Kidney (tissue), 14 donors: ENCODE data around the gene ST3GAL5. TPM values are rescaled to one million over a fixed set of nuclear protein-coding genes. Genes with fewer than 3 reads are reported as not detected.
"Not testable (repeated sequence)": the region's sequence is repeated elsewhere in the genome, so short reads cannot be mapped to it uniquely, and the experiment has no call there.

Source experiments
- DNase-seq, 5 donors: peaks; one replicate each; pipeline ENCODE4 v3.0.0-alpha.2; 2013 to 2020
- FAIRE-seq: peaks from 2 replicates; lab custom pipeline; 2012; peaks lifted over from hg19 to GRCh38; lab: Jason Lieb, UNC
- H3K27ac ChIP-seq, 2 donors: one replicate each; pipeline ENCODE4 v1.7.0; 2013; ENCODE audit warnings: low read depth in 2 of 2, low read length in 2 of 2, inconsistent platforms in 1 of 2
- H3K27me3 ChIP-seq: one replicate; pipeline ENCODE4 v1.7.1; 2013; ENCODE audit warnings: low read length, inconsistent platforms; ENCODE audit not compliant: control insufficient read depth, insufficient read depth
- H3K36me3 ChIP-seq, 3 donors: one replicate each; pipeline versions ENCODE4 v1.7.0 to v1.7.1; 2013; ENCODE audit warnings: low read length in 3 of 3, control low read depth in 1 of 3, inconsistent platforms in 1 of 3; ENCODE audit not compliant: insufficient read depth in 3 of 3, control insufficient read depth in 2 of 3
- H3K4me1 ChIP-seq, 3 donors: one replicate each; pipeline versions ENCODE4 v1.7.0 to v1.7.1; 2013; ENCODE audit warnings: low read length in 3 of 3, inconsistent platforms in 1 of 3, low read depth in 1 of 3; ENCODE audit not compliant: control insufficient read depth in 2 of 3, insufficient read depth in 2 of 3
- H3K4me3 ChIP-seq, 3 donors: one replicate each; pipeline versions ENCODE4 v1.7.0 to v1.8.1; 2013; ENCODE audit warnings: low read length in 3 of 3, control low read depth in 1 of 3, inconsistent platforms in 1 of 3
- H3K9ac ChIP-seq, 3 donors: one replicate each; pipeline versions ENCODE4 v1.7.0 to v1.7.1; 2013; ENCODE audit warnings: low read length in 3 of 3, control low read depth in 1 of 3, inconsistent platforms in 1 of 3
- H3K9me3 ChIP-seq, 3 donors: one replicate each; pipeline versions ENCODE4 v1.7.0 to v1.7.1; 2013; ENCODE audit warnings: low read length in 3 of 3, control low read depth in 1 of 3, inconsistent platforms in 1 of 3; ENCODE audit not compliant: control insufficient read depth in 2 of 3, insufficient read depth in 1 of 3
- intact Hi-C: fragments of 100-400 bp; cut with DNase I; formaldehyde crosslinking; loops from one replicate; pipeline ENCODE4 v1.11.1; 2022
- polyA plus RNA-seq: library from polyadenylated mRNA; stranded (reverse); fragments of 350-450 nt; fragmentation: Illumina TruSeq; extraction: RNeasy Lipid Tissue Mini Kit (QIAGEN cat#74804); gene quantifications from one replicate; pipeline ENCODE4 v1.2.3, GENCODE V29; 2014; ENCODE audit warnings: low read depth, low replicate concordance; ENCODE audit not compliant: insufficient read depth
- total RNA-seq: library from RNA; stranded (reverse); fragmentation: NEBNext Ultra II Directional; extraction: Animal tissue kit (Norgen Biotek cat#: 25700); gene quantifications from one replicate; pipeline ENCODE4 v1.2.1, GENCODE V29; 2021
- TF ChIP-seq, protein P1 (sequence below): IDR thresholded peaks from 3 replicates; pipeline ENCODE4 v1.5.1; 2012; ENCODE audit warnings: mild to moderate bottlenecking, moderate library complexity, borderline replicate concordance; ENCODE audit not compliant: insufficient read depth; ENCODE audit errors: extremely low read depth
- donor health status: control.
- donor health status: control.
- donor health status: control.
- donor health status: control.
- donor health status: control.
- donor health status: DM: yes; HTN: yes; CAD: no.
- donor health status: Normal renal cell carcinoma (clear cell type).

ST3GAL5 gene
- total and polyA plus RNA-seq, 2 donors from 2014 or later, result 7.0 to 14.6 TPM

DNA sequence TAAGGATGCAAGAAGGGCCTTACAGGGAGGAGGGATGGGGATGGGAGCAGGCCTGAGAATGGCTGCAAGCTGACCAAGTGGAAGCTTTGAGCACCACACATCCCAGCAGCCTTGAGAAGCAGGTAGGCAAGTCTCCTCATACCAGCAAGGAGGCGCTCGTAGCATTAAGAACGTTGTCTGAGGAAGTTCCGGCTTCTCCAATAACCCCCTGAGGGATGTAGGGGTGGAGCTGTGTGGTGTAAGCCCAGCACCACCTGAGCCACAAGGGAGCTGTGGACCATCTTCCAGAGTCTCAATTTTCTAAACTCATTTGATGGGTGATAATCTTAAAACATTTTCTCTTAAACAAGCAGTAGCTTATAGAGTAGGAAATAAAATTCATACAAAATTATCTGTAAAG is 50.6 kb downstream of the ST3GAL5 start:
- H3K27me3 ChIP-seq, result no peaks in the 10 kb centered on the region
- DNase-seq (no peak), FAIRE-seq (no peak)
- TF ChIP-seq, protein P1, sequence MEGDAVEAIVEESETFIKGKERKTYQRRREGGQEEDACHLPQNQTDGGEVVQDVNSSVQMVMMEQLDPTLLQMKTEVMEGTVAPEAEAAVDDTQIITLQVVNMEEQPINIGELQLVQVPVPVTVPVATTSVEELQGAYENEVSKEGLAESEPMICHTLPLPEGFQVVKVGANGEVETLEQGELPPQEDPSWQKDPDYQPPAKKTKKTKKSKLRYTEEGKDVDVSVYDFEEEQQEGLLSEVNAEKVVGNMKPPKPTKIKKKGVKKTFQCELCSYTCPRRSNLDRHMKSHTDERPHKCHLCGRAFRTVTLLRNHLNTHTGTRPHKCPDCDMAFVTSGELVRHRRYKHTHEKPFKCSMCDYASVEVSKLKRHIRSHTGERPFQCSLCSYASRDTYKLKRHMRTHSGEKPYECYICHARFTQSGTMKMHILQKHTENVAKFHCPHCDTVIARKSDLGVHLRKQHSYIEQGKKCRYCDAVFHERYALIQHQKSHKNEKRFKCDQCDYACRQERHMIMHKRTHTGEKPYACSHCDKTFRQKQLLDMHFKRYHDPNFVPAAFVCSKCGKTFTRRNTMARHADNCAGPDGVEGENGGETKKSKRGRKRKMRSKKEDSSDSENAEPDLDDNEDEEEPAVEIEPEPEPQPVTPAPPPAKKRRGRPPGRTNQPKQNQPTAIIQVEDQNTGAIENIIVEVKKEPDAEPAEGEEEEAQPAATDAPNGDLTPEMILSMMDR, result no peak
- no peak overlapping the region for H3K4me3 ChIP-seq
- intact Hi-C loops, result no loop called here
- H3K27ac ChIP-seq, result no peak overlapping the region
- no peaks in the 10 kb centered on the region for H3K9me3 ChIP-seq
- no peak overlapping the region for H3K9ac ChIP-seq
- H3K36me3 ChIP-seq, result no peaks in the 10 kb centered on the region
- H3K4me1 ChIP-seq, result no peaks in the 10 kb centered on the region

DNA sequence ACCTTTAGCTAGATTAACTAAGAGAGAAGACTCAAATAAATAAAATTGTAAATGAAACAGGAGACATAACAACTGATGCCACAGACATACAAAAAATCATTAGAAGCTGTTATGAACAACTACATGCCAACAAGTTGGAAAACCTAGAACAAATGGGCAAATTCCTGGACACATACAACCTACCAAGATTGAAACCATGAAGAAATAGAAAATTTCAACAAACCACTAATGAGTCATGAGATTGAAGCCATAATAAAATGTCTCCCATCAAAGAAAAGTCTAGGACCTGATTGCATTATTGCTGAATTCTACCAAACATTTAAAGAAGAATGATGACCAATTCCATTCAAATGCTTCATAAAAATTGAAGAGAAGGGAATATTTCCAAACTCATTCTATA is 54.3 kb downstream of the ST3GAL5 start:
- DNase-seq, result no peak
- Histone ChIP-seq H3K27ac (no peak overlapping the region), H3K27me3 (no peaks in the 10 kb centered on the region), H3K4me1 (no peaks in the 10 kb centered on the region), H3K9ac (no peak overlapping the region), H3K9me3 (no peaks in the 10 kb centered on the region), H3K36me3 (no peaks in the 10 kb centered on the region), H3K4me3 (no peak overlapping the region)
- no peak for FAIRE-seq
- TF ChIP-seq, protein P1, result no peak
- intact Hi-C loops, result no loop called here

DNA sequence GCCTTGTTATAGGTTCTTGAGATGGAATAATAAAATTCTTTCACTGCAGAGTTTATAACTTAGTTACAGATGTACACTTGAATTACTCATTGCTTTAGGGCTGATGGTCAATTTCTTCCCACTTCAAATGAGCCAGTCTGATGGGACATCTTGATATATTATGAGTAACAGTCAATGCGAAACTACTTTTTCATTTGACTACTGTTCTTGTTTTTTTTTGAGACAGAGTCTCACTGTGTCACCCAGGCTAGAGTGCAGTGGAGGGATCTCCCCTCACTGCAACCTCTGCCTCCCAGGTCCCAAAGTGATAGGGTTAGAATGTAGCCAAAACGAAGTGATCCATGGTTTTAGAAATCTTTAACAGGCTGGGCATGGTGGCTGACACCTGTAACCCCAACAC is 57.1 kb downstream of the ST3GAL5 start:
- intact Hi-C loops, result no loop called here
- H3K4me3 ChIP-seq, result no peak overlapping the region
- FAIRE-seq, result no peak
- H3K27me3 ChIP-seq, result no peaks in the 10 kb centered on the region
- TF ChIP-seq, protein P1, result no peak
- DNase-seq, result no peak
- peaks cover 0 to 6% (median 0%) of the 10 kb centered on the region in 3 donors for H3K4me1 ChIP-seq
- H3K36me3 ChIP-seq, result no peaks in the 10 kb centered on the region
- no peak overlapping the region for H3K9ac ChIP-seq
- no peaks in the 10 kb centered on the region for H3K9me3 ChIP-seq
- H3K27ac ChIP-seq, result no peak overlapping the region

DNA sequence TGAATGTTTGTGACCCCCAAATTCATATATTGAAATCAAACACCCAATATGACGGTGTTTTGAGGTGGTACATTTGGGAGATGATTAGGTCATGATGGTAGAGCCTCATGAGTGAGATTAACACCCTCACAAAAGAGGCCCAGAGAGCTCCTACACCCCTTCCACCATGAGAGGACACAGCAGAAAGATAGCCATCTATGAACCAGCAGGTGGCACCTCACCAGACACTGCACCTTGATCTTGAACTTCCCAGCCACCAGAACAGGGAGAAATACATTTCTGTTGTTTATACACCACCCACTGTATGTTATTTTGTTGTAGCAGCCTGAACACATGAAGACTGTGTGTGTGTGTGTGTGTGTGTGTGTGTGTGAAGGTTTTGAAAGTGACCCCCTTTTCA is 58.1 kb downstream of the ST3GAL5 start:
- intact Hi-C loops, result no loop called here
- Histone ChIP-seq H3K27me3 (no peaks in the 10 kb centered on the region), H3K4me1 (peaks cover 0 to 6% (median 0%) of the 10 kb centered on the region in 3 donors), H3K36me3 (no peaks in the 10 kb centered on the region), H3K9me3 (no peaks in the 10 kb centered on the region), H3K9ac (no peak overlapping the region), H3K27ac (no peak overlapping the region), H3K4me3 (no peak overlapping the region)
- FAIRE-seq (no peak), DNase-seq (no peak)
- TF ChIP-seq, protein P1, result no peak

DNA sequence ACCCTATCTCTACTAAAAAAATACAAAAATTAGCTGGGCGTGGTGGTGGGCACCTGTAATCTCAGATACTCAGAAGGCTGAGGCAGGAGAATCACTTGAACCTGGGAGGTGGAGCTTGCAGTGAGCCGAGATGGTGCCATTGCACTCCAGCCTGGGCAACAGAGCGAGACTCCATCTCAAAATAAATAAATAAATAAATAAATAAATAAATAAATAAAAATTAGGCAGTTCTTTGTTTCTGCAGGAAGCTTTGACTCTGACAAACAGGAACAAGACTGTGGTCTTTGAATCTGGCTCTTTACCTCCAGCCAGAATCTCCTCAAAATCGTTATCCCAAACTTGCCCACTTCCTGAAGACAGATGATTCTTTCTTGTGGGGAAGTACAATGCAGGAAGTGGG is 59.4 kb downstream of the ST3GAL5 start:
- intact Hi-C loops, DNase-seq: not testable (repeated sequence)

More for the DNA sequence above, 59.4 kb downstream of the ST3GAL5 start:
- not testable (repeated sequence) for FAIRE-seq, H3K4me1 ChIP-seq, H3K27ac ChIP-seq, H3K27me3 ChIP-seq, H3K9ac ChIP-seq, H3K4me3 ChIP-seq, H3K36me3 ChIP-seq, H3K9me3 ChIP-seq
